ENCODE measurements around the gene ZFYVE21. TPM values are rescaled to one million over a fixed set of nuclear protein-coding genes. Genes with fewer than 3 reads are reported as not detected.

Gene ZFYVE21
- total and polyA plus RNA-seq, 4 donors: 52.2 to 86.2 (median 65.2) TPM

GRCh38 chr14:103696466-103697071 is 19.0 kb upstream of the ZFYVE21 start:
- peaks cover 87% of the 10 kb centered on the region for H3K36me3 ChIP-seq (ENCODE audit: control insufficient read depth, insufficient read depth, low read length)
- H3K27ac ChIP-seq (ENCODE audit: low read depth, low read length): peak overlapping the region; percentile 49

DNA sequence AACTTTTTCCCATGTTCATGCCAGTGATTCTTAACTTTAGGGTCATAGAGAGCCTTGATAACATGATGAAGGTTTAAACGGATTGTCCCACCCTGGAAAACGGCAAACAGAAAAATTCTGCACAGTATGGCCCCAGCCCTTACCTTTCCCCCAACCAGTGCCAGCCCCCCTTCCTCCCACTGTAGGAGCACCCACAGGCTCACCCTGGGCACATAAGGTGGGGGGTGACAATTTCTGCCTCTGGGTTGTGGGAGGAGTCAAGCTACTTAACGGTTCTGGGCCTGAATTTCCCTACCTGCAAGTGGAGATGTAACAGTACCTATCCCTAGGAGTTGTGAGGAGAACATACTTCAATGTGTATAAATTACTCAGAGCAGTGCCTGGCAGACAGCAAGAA is 18.4 kb upstream of the ZFYVE21 start:
- peaks cover 51% of the 10 kb centered on the region for H3K4me1 ChIP-seq (ENCODE audit: control insufficient read depth, insufficient read depth, low read length)
- no CpG with 5 or more reads among the region's 3 CpGs for WGBS (ENCODE audit: insufficient coverage)

More at GRCh38 chr14:103696466-103697071, 19.0 kb upstream of the ZFYVE21 start:
- Histone ChIP-seq H3K4me1 (ENCODE audit: control insufficient read depth, insufficient read depth, low read length) (peaks cover 51% of the 10 kb centered on the region), H3K9me3 (ENCODE audit: control insufficient read depth, insufficient read depth, low read length) (no peaks in the 10 kb centered on the region), H3K4me3 (ENCODE audit: low read depth, low read length) (no peak overlapping the region), H3K27me3 (ENCODE audit: control insufficient read depth, insufficient read depth, low read length) (no peaks in the 10 kb centered on the region)
- DNase-seq (ENCODE audit: low read depth in 4 of 6, low spot score in 6 of 6): peak in 2 of 6 donors; percentile 34 to 56
- 43% methylated on average over 12 of the region's 17 CpGs for WGBS (ENCODE audit: insufficient coverage)

DNA sequence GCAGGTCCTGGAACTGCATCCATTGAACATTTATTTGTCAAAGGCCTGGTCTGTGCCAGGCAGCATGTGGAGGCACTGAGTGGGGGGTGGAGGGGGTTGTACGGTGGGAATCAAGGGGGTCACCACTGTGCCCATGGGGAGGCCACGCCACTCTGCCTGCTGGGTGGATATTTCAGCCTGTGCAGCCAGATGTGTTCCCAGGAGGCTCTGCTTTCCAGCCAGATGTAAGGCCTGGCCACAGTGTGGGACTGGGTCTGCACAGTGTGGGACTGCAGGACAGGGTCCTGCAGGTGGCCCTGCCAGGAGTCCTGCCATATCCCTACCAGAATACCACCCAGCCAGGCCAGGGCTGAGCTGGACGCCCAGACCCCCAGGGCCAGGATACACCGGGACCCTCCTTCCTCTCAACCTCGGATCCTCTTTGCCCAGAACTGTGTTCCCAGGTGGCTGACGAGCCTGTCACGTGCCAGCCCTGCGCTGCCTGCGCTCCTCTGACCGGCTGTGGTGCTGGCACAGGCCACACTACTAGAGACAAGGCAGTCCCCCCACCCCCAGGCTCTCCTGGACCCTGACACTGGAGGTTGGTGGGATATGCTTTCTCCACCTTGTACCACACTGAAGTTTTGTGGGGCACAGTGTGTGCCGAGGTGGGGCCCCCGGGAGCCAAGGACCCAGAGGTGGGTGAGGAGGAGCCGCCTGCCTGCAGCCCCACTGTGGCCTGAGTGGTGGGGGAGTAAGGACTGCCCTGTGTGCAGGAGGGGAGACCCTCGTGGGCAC is 17.8 kb upstream of the ZFYVE21 start:
- no peaks in the 10 kb centered on the region for H3K9me3 ChIP-seq (ENCODE audit: control insufficient read depth, insufficient read depth, low read length)
- H3K27ac ChIP-seq (ENCODE audit: low read depth, low read length): no peak overlapping the region
- H3K27me3 ChIP-seq (ENCODE audit: control insufficient read depth, insufficient read depth, low read length): no peaks in the 10 kb centered on the region
- no peak for DNase-seq (ENCODE audit: low read depth in 4 of 6, low spot score in 6 of 6)
- 82% methylated on average over 8 of the region's 14 CpGs for WGBS (ENCODE audit: insufficient coverage)
- H3K36me3 ChIP-seq (ENCODE audit: control insufficient read depth, insufficient read depth, low read length): peaks cover 91% of the 10 kb centered on the region
- H3K4me1 ChIP-seq (ENCODE audit: control insufficient read depth, insufficient read depth, low read length): peaks cover 54% of the 10 kb centered on the region
- H3K4me3 ChIP-seq (ENCODE audit: low read depth, low read length): no peak overlapping the region

More for the DNA sequence above, 18.4 kb upstream of the ZFYVE21 start:
- peaks cover 91% of the 10 kb centered on the region for H3K36me3 ChIP-seq (ENCODE audit: control insufficient read depth, insufficient read depth, low read length)
- H3K27me3 ChIP-seq (ENCODE audit: control insufficient read depth, insufficient read depth, low read length): no peaks in the 10 kb centered on the region
- H3K4me3 ChIP-seq (ENCODE audit: low read depth, low read length): no peak overlapping the region
- no peak overlapping the region for H3K27ac ChIP-seq (ENCODE audit: low read depth, low read length)
- peak in 1 of 6 donors; percentile 5 for DNase-seq (ENCODE audit: low read depth in 4 of 6, low spot score in 6 of 6)
- no peaks in the 10 kb centered on the region for H3K9me3 ChIP-seq (ENCODE audit: control insufficient read depth, insufficient read depth, low read length)

DNA sequence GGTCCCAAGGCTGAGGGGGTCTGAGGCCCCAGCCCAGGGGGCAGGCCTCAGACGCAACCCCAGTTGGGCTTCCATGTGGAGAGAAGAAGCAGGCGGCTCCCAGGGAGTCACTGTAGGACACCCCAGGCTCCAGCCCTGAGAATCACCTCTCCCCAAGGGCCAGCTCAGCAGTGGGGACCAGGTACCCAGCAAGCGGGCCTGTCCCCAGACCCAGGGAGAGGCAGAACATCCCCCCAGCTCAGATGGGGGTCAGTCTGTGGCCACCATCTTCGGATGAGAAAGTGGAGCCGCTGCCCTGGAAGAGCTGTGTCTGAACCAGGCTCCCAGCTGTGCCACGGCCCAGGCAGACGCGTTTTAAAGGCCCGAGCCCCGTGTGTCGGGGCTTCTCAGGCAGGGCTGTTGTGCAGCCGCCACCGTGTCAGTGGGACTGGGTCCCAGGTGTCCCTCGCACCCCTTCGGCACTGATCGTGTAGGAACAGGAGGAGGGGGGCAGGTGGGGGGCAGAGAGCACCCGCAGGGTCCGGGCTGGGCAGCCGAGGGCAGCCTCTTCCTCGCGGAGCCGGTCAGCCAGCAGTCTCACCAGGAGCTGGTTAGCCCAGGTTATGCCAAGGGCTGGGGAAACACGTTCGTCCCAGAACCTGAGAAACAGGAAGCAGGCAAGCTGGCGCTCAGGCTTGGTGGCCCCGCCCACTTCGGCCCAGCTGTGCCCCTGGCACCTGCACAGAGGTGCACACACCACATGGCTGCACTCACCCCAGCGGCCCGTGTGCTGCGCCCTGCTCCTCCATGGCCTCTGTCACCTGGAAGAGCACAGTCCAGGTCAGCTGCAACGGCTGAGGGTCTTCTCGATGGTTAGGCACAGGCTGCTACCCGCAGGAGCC is 17.0 kb upstream of the ZFYVE21 start:
- Histone ChIP-seq H3K27me3 (ENCODE audit: control insufficient read depth, insufficient read depth, low read length) (no peaks in the 10 kb centered on the region), H3K4me3 (ENCODE audit: low read depth, low read length) (no peak overlapping the region), H3K27ac (ENCODE audit: low read depth, low read length) (no peak overlapping the region), H3K36me3 (ENCODE audit: control insufficient read depth, insufficient read depth, low read length) (peaks cover 91% of the 10 kb centered on the region), H3K9me3 (ENCODE audit: control insufficient read depth, insufficient read depth, low read length) (no peaks in the 10 kb centered on the region), H3K4me1 (ENCODE audit: control insufficient read depth, insufficient read depth, low read length) (peaks cover 62% of the 10 kb centered on the region)
- WGBS (ENCODE audit: insufficient coverage): 89% methylated on average over 33 of the region's 33 CpGs
- DNase-seq (ENCODE audit: low read depth in 4 of 6, low spot score in 6 of 6): no peak

GRCh38 chr14:103699261-103699661 is 16.3 kb upstream of the ZFYVE21 start:
- no peak overlapping the region for H3K4me3 ChIP-seq (ENCODE audit: low read depth, low read length)
- 94% methylated on average over 17 of the region's 17 CpGs for WGBS (ENCODE audit: insufficient coverage)
- no peak for DNase-seq (ENCODE audit: low read depth in 4 of 6, low spot score in 6 of 6)
- no peaks in the 10 kb centered on the region for H3K9me3 ChIP-seq (ENCODE audit: control insufficient read depth, insufficient read depth, low read length)
- H3K4me1 ChIP-seq (ENCODE audit: control insufficient read depth, insufficient read depth, low read length): peaks cover 62% of the 10 kb centered on the region
- no peak overlapping the region for H3K27ac ChIP-seq (ENCODE audit: low read depth, low read length)
- peaks cover 91% of the 10 kb centered on the region for H3K36me3 ChIP-seq (ENCODE audit: control insufficient read depth, insufficient read depth, low read length)
- H3K27me3 ChIP-seq (ENCODE audit: control insufficient read depth, insufficient read depth, low read length): no peaks in the 10 kb centered on the region

DNA sequence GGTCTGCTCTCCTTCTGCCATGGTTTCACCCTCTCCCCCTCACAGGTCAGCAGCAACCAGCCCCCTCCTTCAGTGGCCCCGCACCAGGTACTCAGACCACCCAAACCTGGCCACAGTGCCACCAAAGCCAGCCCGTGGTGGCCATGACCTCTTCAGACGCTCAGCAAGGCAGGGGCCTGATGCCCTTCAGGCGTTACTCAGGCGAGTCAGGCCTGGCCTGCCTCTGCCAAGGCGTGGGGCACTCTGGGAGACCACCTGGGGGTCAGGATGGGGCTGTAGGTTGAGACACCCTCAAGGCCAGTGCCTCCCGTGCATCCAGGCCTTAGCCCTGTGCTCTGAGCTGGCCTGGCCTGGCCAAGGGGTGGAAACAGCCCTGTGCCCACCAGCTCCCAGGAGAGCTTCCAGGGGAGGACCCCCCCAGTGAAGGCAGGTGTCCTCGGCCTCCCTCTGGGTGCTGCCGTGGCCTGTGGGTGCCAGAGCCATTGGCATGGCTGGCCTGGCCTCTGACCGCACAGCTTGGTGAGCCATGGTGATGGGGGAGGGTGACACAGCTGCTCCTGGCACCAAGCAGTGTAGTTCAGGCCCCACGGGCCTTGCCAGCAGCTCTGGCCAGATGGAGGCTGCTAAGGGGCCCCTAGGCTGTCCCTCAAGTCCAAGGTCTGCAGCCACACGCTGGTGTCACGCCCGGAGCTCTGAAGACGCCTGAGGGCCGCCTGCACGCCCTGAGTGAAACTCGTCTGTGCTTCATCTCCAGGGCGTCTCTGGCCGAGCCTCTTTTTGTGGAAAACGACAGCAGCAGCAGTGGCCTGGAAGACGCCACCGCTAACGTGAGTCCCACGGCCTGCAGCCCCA is 15.5 kb upstream of the ZFYVE21 start:
- Histone ChIP-seq H3K27me3 (ENCODE audit: control insufficient read depth, insufficient read depth, low read length) (no peaks in the 10 kb centered on the region), H3K27ac (ENCODE audit: low read depth, low read length) (no peak overlapping the region), H3K4me1 (ENCODE audit: control insufficient read depth, insufficient read depth, low read length) (peaks cover 64% of the 10 kb centered on the region), H3K4me3 (ENCODE audit: low read depth, low read length) (no peak overlapping the region), H3K36me3 (ENCODE audit: control insufficient read depth, insufficient read depth, low read length) (peaks cover 93% of the 10 kb centered on the region), H3K9me3 (ENCODE audit: control insufficient read depth, insufficient read depth, low read length) (no peaks in the 10 kb centered on the region)
- no peak for DNase-seq (ENCODE audit: low read depth in 4 of 6, low spot score in 6 of 6)
- 81% methylated on average over 25 of the region's 25 CpGs for WGBS (ENCODE audit: insufficient coverage)

DNA sequence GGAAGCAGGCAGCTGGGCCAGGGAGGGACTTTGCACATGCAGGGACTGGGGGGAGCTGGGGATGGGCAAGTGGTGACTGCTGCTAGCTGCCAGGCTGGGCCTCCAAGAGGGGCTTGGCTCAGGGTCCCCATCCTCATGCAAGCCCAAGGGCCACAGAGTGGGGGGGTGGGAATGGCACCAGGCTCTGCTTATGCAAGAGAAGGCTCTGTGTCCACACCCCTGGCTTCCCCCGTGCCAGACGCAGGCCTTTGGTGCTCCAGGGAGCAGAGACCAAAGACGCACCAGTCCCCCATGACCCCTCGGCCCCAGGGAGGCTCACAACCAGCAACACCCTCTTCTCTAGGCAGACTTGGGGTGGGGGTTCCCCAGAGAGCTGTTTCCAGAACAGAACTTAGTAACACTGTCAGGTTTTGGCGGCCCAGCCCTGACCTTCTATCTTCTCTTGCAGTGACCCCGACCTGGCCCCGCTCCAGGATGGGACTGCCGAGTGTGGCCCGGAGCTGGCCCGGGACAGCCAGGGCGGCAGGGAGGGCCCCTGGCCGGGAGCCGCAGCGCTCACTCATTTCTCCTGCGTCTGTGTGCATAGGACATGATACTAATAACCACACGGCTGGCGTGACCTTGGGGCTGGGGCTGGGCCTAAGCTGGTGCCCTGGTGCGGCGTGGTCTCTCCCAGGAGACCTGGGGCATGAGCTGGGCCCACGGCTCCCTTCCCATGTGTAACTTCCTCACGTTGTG is 14.7 kb upstream of the ZFYVE21 start:
- H3K36me3 ChIP-seq (ENCODE audit: control insufficient read depth, insufficient read depth, low read length): peaks cover 94% of the 10 kb centered on the region
- no peak for DNase-seq (ENCODE audit: low read depth in 4 of 6, low spot score in 6 of 6)
- no peaks in the 10 kb centered on the region for H3K9me3 ChIP-seq (ENCODE audit: control insufficient read depth, insufficient read depth, low read length)
- 91% methylated on average over 19 of the region's 21 CpGs for WGBS (ENCODE audit: insufficient coverage)
- no peaks in the 10 kb centered on the region for H3K27me3 ChIP-seq (ENCODE audit: control insufficient read depth, insufficient read depth, low read length)
- H3K4me3 ChIP-seq (ENCODE audit: low read depth, low read length): no peak overlapping the region
- H3K4me1 ChIP-seq (ENCODE audit: control insufficient read depth, insufficient read depth, low read length): peaks cover 64% of the 10 kb centered on the region
- no peak overlapping the region for H3K27ac ChIP-seq (ENCODE audit: low read depth, low read length)

DNA sequence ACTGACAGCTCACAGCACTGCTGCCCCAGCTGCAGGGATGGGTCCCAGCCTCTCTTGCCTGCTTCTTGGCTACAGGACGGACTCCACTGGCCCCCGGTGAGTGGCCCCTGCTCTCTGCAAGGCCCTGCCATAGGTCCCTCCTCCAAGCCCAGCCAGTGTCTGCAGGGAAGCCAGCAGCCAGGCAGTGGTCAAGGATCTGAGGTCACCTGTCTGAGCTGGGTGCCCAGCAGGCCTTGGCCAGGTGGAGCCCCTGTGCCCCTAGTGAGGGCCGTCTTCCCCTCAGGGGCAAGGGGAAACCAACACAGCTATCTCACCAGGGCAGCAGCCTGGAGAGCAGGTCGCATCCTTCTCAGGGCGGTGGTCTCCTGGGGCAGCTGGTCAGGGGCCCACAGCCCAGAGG is 13.5 kb upstream of the ZFYVE21 start:
- no peak overlapping the region for H3K27ac ChIP-seq (ENCODE audit: low read depth, low read length)
- H3K36me3 ChIP-seq (ENCODE audit: control insufficient read depth, insufficient read depth, low read length): peaks cover 97% of the 10 kb centered on the region
- peaks cover 55% of the 10 kb centered on the region for H3K4me1 ChIP-seq (ENCODE audit: control insufficient read depth, insufficient read depth, low read length)

More for the DNA sequence above, 13.5 kb upstream of the ZFYVE21 start:
- Histone ChIP-seq H3K27me3 (ENCODE audit: control insufficient read depth, insufficient read depth, low read length) (no peaks in the 10 kb centered on the region), H3K4me3 (ENCODE audit: low read depth, low read length) (no peak overlapping the region), H3K9me3 (ENCODE audit: control insufficient read depth, insufficient read depth, low read length) (no peaks in the 10 kb centered on the region)
- no peak for DNase-seq (ENCODE audit: low read depth in 4 of 6, low spot score in 6 of 6)
- WGBS (ENCODE audit: insufficient coverage): 96% methylated on average over 5 of the region's 5 CpGs

Data from spinal cord (tissue), 10 donors.